Kidney (tissue), 14 donors: ENCODE results near the gene CXCL12. TPM values are rescaled to one million over a fixed set of nuclear protein-coding genes. Genes with fewer than 3 reads are reported as not detected.

Experiments
- DNase-seq, 5 donors: peaks; one replicate each; pipeline ENCODE4 v3.0.0-alpha.2; 2013 to 2020
- FAIRE-seq: peaks from 2 replicates; lab custom pipeline; 2012; peaks lifted over from hg19 to GRCh38; lab: Jason Lieb, UNC
- H3K27ac ChIP-seq, 2 donors: one replicate each; pipeline ENCODE4 v1.7.0; 2013; ENCODE audit warnings: low read depth in 2 of 2, low read length in 2 of 2, inconsistent platforms in 1 of 2
- H3K27me3 ChIP-seq: one replicate; pipeline ENCODE4 v1.7.1; 2013; ENCODE audit warnings: low read length, inconsistent platforms; ENCODE audit not compliant: control insufficient read depth, insufficient read depth
- H3K36me3 ChIP-seq, 3 donors: one replicate each; pipeline versions ENCODE4 v1.7.0 to v1.7.1; 2013; ENCODE audit warnings: low read length in 3 of 3, control low read depth in 1 of 3, inconsistent platforms in 1 of 3; ENCODE audit not compliant: insufficient read depth in 3 of 3, control insufficient read depth in 2 of 3
- H3K4me1 ChIP-seq, 3 donors: one replicate each; pipeline versions ENCODE4 v1.7.0 to v1.7.1; 2013; ENCODE audit warnings: low read length in 3 of 3, inconsistent platforms in 1 of 3, low read depth in 1 of 3; ENCODE audit not compliant: control insufficient read depth in 2 of 3, insufficient read depth in 2 of 3
- H3K4me3 ChIP-seq, 3 donors: one replicate each; pipeline versions ENCODE4 v1.7.0 to v1.8.1; 2013; ENCODE audit warnings: low read length in 3 of 3, control low read depth in 1 of 3, inconsistent platforms in 1 of 3
- H3K9ac ChIP-seq, 3 donors: one replicate each; pipeline versions ENCODE4 v1.7.0 to v1.7.1; 2013; ENCODE audit warnings: low read length in 3 of 3, control low read depth in 1 of 3, inconsistent platforms in 1 of 3
- H3K9me3 ChIP-seq, 3 donors: one replicate each; pipeline versions ENCODE4 v1.7.0 to v1.7.1; 2013; ENCODE audit warnings: low read length in 3 of 3, control low read depth in 1 of 3, inconsistent platforms in 1 of 3; ENCODE audit not compliant: control insufficient read depth in 2 of 3, insufficient read depth in 1 of 3
- CTCF ChIP-seq: IDR thresholded peaks from 3 replicates; pipeline ENCODE4 v1.5.1; 2012; ENCODE audit warnings: mild to moderate bottlenecking, moderate library complexity, borderline replicate concordance; ENCODE audit not compliant: insufficient read depth; ENCODE audit errors: extremely low read depth
- intact Hi-C: fragments of 100-400 bp; cut with DNase I; formaldehyde crosslinking; loops from one replicate; pipeline ENCODE4 v1.11.1; 2022
- polyA plus RNA-seq: library from polyadenylated mRNA; stranded (reverse); fragments of 350-450 nt; fragmentation: Illumina TruSeq; extraction: RNeasy Lipid Tissue Mini Kit (QIAGEN cat#74804); gene quantifications from one replicate; pipeline ENCODE4 v1.2.3, GENCODE V29; 2014; ENCODE audit warnings: low read depth, low replicate concordance; ENCODE audit not compliant: insufficient read depth
- total RNA-seq: library from RNA; stranded (reverse); fragmentation: NEBNext Ultra II Directional; extraction: Animal tissue kit (Norgen Biotek cat#: 25700); gene quantifications from one replicate; pipeline ENCODE4 v1.2.1, GENCODE V29; 2021
- donor health status: control.
- donor health status: control.
- donor health status: control.
- donor health status: control.
- donor health status: control.
- donor health status: DM: yes; HTN: yes; CAD: no.
- donor health status: Normal renal cell carcinoma (clear cell type).

The CXCL12 gene
- total and polyA plus RNA-seq, 2 donors from 2014 or later, result 99.5 to 111 TPM

- no peak overlapping the region for H3K27ac ChIP-seq
- TF ChIP-seq CTCF, result no peak
- no peak overlapping the region for H3K9ac ChIP-seq
- H3K27me3 ChIP-seq, result no peaks in the 10 kb centered on the region
- H3K4me3 ChIP-seq, result no peak overlapping the region
- intact Hi-C loops, result no loop called here
- peak in 2 of 5 donors; percentile 8 to 63 for DNase-seq
- no peaks in the 10 kb centered on the region for H3K36me3 ChIP-seq
- FAIRE-seq, result no peak
- H3K9me3 ChIP-seq, result no peaks in the 10 kb centered on the region
- H3K4me1 ChIP-seq, result peaks cover 0 to 5% (median 3%) of the 10 kb centered on the region in 3 donors
Observed at GRCh38 chr10:44389150-44389549, 4.3 kb upstream of the CXCL12 start.

- no peak for TF ChIP-seq CTCF
- H3K27me3 ChIP-seq, result no peaks in the 10 kb centered on the region
- FAIRE-seq (no peak), DNase-seq (peak in 3 of 5 donors; percentile 3 to 45 (median 29))
- H3K9ac ChIP-seq, result no peak overlapping the region
- intact Hi-C loops, result no loop called here
- no peak overlapping the region for H3K4me3 ChIP-seq
- peaks cover 0 to 5% (median 3%) of the 10 kb centered on the region in 3 donors for H3K4me1 ChIP-seq
- no peak overlapping the region for H3K27ac ChIP-seq
- H3K36me3 ChIP-seq, result no peaks in the 10 kb centered on the region
- no peaks in the 10 kb centered on the region for H3K9me3 ChIP-seq
Observed at GRCh38 chr10:44388641-44389040, 3.7 kb upstream of the CXCL12 start.

GRCh38 chr10:44387853-44388251, 3.0 kb upstream of the CXCL12 start:
- Histone ChIP-seq H3K27me3 (no peaks in the 10 kb centered on the region), H3K9me3 (no peaks in the 10 kb centered on the region), H3K27ac (no peak overlapping the region), H3K9ac (no peak overlapping the region), H3K4me3 (no peak overlapping the region), H3K4me1 (peaks cover 0 to 5% (median 0%) of the 10 kb centered on the region in 3 donors), H3K36me3 (no peaks in the 10 kb centered on the region)
- intact Hi-C loops, result no loop called here
- DNase-seq, result peak in 3 of 5 donors; percentile 5 to 46 (median 42)
- TF ChIP-seq CTCF, result no peak
- no peak for FAIRE-seq

DNA sequence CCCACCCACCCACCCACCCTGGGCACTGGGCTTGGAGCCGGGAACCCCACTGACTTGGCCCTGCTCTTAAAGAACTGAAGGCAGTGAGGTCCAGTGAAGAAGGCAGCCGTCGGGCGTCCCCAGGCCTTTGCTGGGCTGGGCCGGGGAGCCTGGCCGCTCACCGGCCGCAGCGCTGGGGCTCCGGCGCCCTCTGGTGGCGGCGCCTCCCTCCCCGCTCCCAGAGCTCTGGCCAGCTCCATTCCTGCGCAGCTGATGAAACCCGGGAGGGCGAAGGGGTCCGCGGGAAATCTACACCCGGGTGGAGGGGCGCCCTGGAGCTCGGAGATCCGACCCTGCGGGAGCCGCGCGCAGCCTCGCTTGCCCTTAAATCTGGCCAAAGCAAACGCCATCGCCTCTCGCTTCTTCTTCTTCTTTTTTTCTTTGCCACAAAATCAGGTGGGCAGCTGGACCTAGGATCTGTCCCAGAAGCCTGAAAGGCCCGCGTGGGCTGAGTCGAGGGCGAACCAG, 1.7 kb upstream of the CXCL12 start:
- no peak overlapping the region for H3K9ac ChIP-seq
- FAIRE-seq (no peak), DNase-seq (peak; percentile 82 to 93 (median 87))
- peaks cover 0 to 5% (median 0%) of the 10 kb centered on the region in 3 donors for H3K4me1 ChIP-seq
- H3K36me3 ChIP-seq, result no peaks in the 10 kb centered on the region
- H3K4me3 ChIP-seq, result no peak overlapping the region
- H3K27me3 ChIP-seq, result no peaks in the 10 kb centered on the region
- H3K27ac ChIP-seq, result no peak overlapping the region
- peak; percentile 83 for TF ChIP-seq CTCF
- H3K9me3 ChIP-seq, result no peaks in the 10 kb centered on the region
- intact Hi-C loops, result no loop called here
